GM06990 (cell line): ENCODE measurements around the gene PDCD6IP.

Experiments
- DNase-seq: peaks from one replicate; pipeline ENCODE4 v3.0.0-alpha.2; 2011; ENCODE audit not compliant: insufficient read length; ENCODE audit errors: extremely low read depth
- H3K27me3 ChIP-seq: replicated peaks from 2 replicates; pipeline ENCODE4 v1.6.0; 2011; ENCODE audit warnings: low read length; ENCODE audit not compliant: control insufficient read depth, insufficient read depth
- H3K36me3 ChIP-seq: 2 replicates; pipeline ENCODE4 v1.5.1; 2011; ENCODE audit warnings: low read length; ENCODE audit not compliant: control insufficient read depth, insufficient read depth
- H3K4me3 ChIP-seq: replicated peaks from 2 replicates; pipeline ENCODE4 v1.5.1; 2011; ENCODE audit warnings: low read depth, mild to moderate bottlenecking, control low read depth, low read length
- TF ChIP-seq, protein P1 (sequence below): IDR thresholded peaks from 2 replicates; pipeline ENCODE4 v1.5.1; 2011; ENCODE audit warnings: low read length, control low read depth, mild to moderate bottlenecking, inconsistent platforms; ENCODE audit not compliant: insufficient read depth, poor library complexity, severe bottlenecking

The PDCD6IP gene

DNA sequence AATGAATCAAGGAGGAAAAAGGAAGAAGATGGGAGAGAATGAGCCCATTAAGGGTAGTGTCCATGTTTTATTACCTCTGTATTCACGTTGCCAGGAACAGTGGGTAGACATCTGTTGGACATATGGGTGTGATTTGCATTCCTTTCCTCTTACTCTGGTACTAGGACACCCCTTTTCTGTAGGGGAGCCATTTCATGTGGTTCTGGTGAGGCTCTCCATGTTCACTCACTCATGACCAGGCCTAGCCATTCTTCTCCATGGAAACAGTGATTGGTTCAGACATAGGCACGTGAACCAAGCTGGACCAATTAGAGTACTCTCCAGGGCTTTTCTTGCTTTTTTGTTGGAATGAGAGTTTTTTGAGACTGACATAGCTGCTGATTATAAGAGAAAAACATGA, 39.6 kb upstream of the PDCD6IP start:
- Histone ChIP-seq H3K27me3 (no peaks in the 10 kb centered on the region), H3K4me3 (no peak overlapping the region), H3K36me3 (no peaks in the 10 kb centered on the region)
- TF ChIP-seq, protein P1, sequence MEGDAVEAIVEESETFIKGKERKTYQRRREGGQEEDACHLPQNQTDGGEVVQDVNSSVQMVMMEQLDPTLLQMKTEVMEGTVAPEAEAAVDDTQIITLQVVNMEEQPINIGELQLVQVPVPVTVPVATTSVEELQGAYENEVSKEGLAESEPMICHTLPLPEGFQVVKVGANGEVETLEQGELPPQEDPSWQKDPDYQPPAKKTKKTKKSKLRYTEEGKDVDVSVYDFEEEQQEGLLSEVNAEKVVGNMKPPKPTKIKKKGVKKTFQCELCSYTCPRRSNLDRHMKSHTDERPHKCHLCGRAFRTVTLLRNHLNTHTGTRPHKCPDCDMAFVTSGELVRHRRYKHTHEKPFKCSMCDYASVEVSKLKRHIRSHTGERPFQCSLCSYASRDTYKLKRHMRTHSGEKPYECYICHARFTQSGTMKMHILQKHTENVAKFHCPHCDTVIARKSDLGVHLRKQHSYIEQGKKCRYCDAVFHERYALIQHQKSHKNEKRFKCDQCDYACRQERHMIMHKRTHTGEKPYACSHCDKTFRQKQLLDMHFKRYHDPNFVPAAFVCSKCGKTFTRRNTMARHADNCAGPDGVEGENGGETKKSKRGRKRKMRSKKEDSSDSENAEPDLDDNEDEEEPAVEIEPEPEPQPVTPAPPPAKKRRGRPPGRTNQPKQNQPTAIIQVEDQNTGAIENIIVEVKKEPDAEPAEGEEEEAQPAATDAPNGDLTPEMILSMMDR, result no peak
- DNase-seq, result no peak

GRCh38 chr3:33768578-33769330, 29.7 kb upstream of the PDCD6IP start:
- Histone ChIP-seq H3K36me3 (no peaks in the 10 kb centered on the region), H3K27me3 (no peaks in the 10 kb centered on the region), H3K4me3 (no peak overlapping the region)
- TF ChIP-seq, protein P1, result no peak
- DNase-seq, result no peak

GRCh38 chr3:33773637-33774036, 24.8 kb upstream of the PDCD6IP start:
- Histone ChIP-seq H3K36me3 (no peaks in the 10 kb centered on the region), H3K4me3 (no peak overlapping the region), H3K27me3 (no peaks in the 10 kb centered on the region)
- TF ChIP-seq, protein P1, result no peak
- DNase-seq, result no peak

GRCh38 chr3:33775363-33775762, 23.1 kb upstream of the PDCD6IP start:
- H3K4me3 ChIP-seq, result no peak overlapping the region
- H3K27me3 ChIP-seq, result no peaks in the 10 kb centered on the region
- no peaks in the 10 kb centered on the region for H3K36me3 ChIP-seq
- no peak for DNase-seq
- TF ChIP-seq, protein P1, result no peak

DNA sequence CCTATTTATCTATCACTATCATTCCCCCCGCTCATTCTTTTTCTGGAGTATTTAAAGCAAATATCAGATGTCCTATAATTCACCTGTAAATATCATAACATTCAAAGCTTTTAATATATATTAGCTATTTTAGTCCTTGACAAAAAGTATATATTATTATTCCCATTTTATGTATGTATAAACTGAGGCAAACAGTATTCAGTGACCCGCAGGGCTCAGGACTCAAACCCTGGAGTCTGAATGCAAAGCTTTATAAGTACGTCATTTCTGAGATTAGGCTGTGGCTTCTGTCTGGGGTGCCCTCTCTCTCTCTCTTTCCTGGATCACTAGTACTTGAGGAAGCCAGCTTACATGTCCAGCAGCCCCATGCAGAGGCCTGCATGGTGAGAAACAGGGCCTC, 20.4 kb upstream of the PDCD6IP start:
- Histone ChIP-seq H3K4me3 (no peak overlapping the region), H3K27me3 (no peaks in the 10 kb centered on the region), H3K36me3 (no peaks in the 10 kb centered on the region)
- DNase-seq, result no peak
- TF ChIP-seq, protein P1, result no peak
